B cell (primary cell): Measurements from ENCODE around the gene MAP3K5.

Experiments
- EZH2 ChIP-seq: IDR thresholded peaks from 2 replicates; pipeline ENCODE4 v1.6.1; 2012; ENCODE audit warnings: borderline replicate concordance, low read depth, mild to moderate bottlenecking, moderate library complexity, low read length; ENCODE audit not compliant: insufficient read depth, poor library complexity, severe bottlenecking
- TF ChIP-seq, protein P1 (sequence below): fragments of 200-600 bp; IDR thresholded peaks from one replicate; pipeline ENCODE4 v1.8.0; 2022; ENCODE audit warnings: antibody characterized with exemption, mild to moderate bottlenecking

DNA sequence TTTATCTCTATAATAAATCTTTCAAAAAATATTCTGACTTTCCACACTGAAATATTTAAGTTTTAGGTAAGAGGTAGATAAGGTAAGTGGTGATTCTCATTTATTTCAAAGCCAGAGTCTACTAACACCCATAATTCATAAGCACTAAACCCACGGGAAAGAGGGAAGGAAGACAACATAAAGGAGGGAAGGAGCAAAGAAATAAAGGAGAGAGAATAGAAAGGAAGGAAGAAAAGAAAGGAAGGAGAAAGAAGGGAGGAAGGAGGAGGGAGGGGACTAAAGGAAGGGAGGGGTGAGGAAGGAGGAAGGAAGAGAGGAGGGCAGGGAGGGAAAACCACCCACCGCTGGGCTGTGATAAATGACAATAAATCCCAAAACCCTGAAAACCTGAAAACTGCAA lies 25.2 kb downstream of the MAP3K5 start:
- TF ChIP-seq, protein P1, sequence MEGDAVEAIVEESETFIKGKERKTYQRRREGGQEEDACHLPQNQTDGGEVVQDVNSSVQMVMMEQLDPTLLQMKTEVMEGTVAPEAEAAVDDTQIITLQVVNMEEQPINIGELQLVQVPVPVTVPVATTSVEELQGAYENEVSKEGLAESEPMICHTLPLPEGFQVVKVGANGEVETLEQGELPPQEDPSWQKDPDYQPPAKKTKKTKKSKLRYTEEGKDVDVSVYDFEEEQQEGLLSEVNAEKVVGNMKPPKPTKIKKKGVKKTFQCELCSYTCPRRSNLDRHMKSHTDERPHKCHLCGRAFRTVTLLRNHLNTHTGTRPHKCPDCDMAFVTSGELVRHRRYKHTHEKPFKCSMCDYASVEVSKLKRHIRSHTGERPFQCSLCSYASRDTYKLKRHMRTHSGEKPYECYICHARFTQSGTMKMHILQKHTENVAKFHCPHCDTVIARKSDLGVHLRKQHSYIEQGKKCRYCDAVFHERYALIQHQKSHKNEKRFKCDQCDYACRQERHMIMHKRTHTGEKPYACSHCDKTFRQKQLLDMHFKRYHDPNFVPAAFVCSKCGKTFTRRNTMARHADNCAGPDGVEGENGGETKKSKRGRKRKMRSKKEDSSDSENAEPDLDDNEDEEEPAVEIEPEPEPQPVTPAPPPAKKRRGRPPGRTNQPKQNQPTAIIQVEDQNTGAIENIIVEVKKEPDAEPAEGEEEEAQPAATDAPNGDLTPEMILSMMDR, result no peak
- TF ChIP-seq EZH2, result no peak
